ENCODE measurements around the gene PKD1.

PKD1 gene

GRCh38 chr16:2092256-2092620 is 43.5 kb downstream of the PKD1 start:
- TF ChIP-seq CTCF (IDR thresholded peaks at IDR 0.05) = no peak
- Mint-ChIP-seq H3K4me1 (peaks cover 10% of the 10 kb centered on the region), H3K9me3 (no peaks in the 10 kb centered on the region), H3K27me3 (ENCODE audit: low read depth, poor library complexity) (no peaks in the 10 kb centered on the region), H3K4me3 (peak overlapping the region; percentile 49), H3K27ac (no peak overlapping the region), H3K36me3 (ENCODE audit: low read depth) (peaks cover 17% of the 10 kb centered on the region)
- no peak for DNase-seq

GRCh38 chr16:2091547-2092255 is 44.0 kb downstream of the PKD1 start:
- H3K27me3 Mint-ChIP-seq (ENCODE audit: low read depth, poor library complexity) = no peaks in the 10 kb centered on the region
- no peak for TF ChIP-seq CTCF (IDR thresholded peaks at IDR 0.05)
- DNase-seq = no peak
- no peaks in the 10 kb centered on the region for H3K9me3 Mint-ChIP-seq
- peaks cover 10% of the 10 kb centered on the region for H3K4me1 Mint-ChIP-seq
- peak overlapping the region; percentile 49 for H3K4me3 Mint-ChIP-seq
- peaks cover 13% of the 10 kb centered on the region for H3K36me3 Mint-ChIP-seq (ENCODE audit: low read depth)
- no peak overlapping the region for H3K27ac Mint-ChIP-seq

DNA sequence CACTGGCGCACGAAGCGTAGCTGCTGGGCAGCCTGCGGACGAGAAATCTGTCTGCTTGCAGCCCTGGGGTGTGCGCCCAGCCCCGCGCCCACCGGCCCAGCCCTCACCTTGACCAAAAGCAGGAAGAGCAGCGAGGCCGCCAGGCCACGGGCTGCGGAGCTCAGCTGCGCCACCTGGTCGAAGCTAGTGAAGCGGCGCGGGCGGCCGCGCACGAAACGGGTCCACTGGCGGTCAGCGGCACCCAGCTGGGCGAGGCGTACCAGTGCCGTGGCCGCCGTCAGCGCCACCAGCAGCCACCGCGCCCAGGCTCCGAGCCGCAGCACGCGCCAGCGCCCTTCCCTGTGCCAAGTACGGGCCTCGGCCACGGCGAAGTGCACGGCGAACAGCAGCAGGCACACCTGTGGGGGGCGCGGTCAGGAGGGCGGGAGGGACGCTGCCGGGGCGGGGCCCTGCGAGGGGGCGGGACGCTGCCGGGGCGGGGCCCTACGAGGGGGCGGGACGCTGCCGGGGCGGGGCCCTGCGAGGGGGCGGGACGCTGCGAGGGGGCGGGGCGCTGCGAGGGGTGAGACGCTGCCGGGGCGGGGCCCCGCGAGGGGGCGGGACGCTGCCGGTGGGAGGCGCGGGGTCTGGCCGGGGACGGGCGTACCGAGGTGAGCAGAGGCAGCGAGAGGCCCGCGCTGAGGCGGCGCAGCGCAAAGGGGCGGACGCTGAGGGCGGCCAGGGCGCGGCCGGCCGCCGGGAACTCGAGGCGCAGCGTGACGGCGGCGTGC is 44.7 kb downstream of the PKD1 start:
- peak; percentile 34 for TF ChIP-seq CTCF (IDR thresholded peaks at IDR 0.05)
- no peak overlapping the region for H3K4me3 Mint-ChIP-seq
- H3K27ac Mint-ChIP-seq = no peak overlapping the region
- no peaks in the 10 kb centered on the region for H3K9me3 Mint-ChIP-seq
- peaks cover 12% of the 10 kb centered on the region for H3K36me3 Mint-ChIP-seq (ENCODE audit: low read depth)
- no peaks in the 10 kb centered on the region for H3K27me3 Mint-ChIP-seq (ENCODE audit: low read depth, poor library complexity)
- H3K4me1 Mint-ChIP-seq = peaks cover 10% of the 10 kb centered on the region
- DNase-seq = peak; percentile 96

- Mint-ChIP-seq H3K36me3 (ENCODE audit: low read depth) (peaks cover 12% of the 10 kb centered on the region), H3K27ac (no peak overlapping the region), H3K4me3 (no peak overlapping the region), H3K9me3 (no peaks in the 10 kb centered on the region), H3K27me3 (ENCODE audit: low read depth, poor library complexity) (no peaks in the 10 kb centered on the region), H3K4me1 (peaks cover 10% of the 10 kb centered on the region)
- DNase-seq = no peak
- no peak for TF ChIP-seq CTCF (IDR thresholded peaks at IDR 0.05)
These were observed 45.3 kb downstream of the PKD1 start for GRCh38 chr16:2090481-2090776.

GRCh38 chr16:2089706-2090480 is 45.8 kb downstream of the PKD1 start:
- Mint-ChIP-seq H3K4me3 (no peak overlapping the region), H3K27ac (no peak overlapping the region)

More at GRCh38 chr16:2089706-2090480, 45.8 kb downstream of the PKD1 start:
- no peaks in the 10 kb centered on the region for H3K9me3 Mint-ChIP-seq
- H3K36me3 Mint-ChIP-seq (ENCODE audit: low read depth) = peaks cover 12% of the 10 kb centered on the region
- no peak for TF ChIP-seq CTCF (IDR thresholded peaks at IDR 0.05)
- H3K4me1 Mint-ChIP-seq = peaks cover 10% of the 10 kb centered on the region
- H3K27me3 Mint-ChIP-seq (ENCODE audit: low read depth, poor library complexity) = no peaks in the 10 kb centered on the region
- no peak for DNase-seq
